22Rv1 (cell line): ENCODE measurements around the gene CASP10.

Experiments
- ZFX ChIP-seq: fragments of 450-650 bp; IDR thresholded peaks from 2 replicates; pipeline ENCODE4 v1.6.1; 2017; ENCODE audit warnings: antibody characterized with exemption, borderline replicate concordance
- TF ChIP-seq, protein P1 (sequence below): fragments of 450-650 bp; IDR thresholded peaks from 2 replicates; pipeline ENCODE4 v1.5.1; 2017; ENCODE audit warnings: mild to moderate bottlenecking

GRCh38 chr2:201254081-201254730 is 71.3 kb downstream of the CASP10 start:
- TF ChIP-seq, protein P1, sequence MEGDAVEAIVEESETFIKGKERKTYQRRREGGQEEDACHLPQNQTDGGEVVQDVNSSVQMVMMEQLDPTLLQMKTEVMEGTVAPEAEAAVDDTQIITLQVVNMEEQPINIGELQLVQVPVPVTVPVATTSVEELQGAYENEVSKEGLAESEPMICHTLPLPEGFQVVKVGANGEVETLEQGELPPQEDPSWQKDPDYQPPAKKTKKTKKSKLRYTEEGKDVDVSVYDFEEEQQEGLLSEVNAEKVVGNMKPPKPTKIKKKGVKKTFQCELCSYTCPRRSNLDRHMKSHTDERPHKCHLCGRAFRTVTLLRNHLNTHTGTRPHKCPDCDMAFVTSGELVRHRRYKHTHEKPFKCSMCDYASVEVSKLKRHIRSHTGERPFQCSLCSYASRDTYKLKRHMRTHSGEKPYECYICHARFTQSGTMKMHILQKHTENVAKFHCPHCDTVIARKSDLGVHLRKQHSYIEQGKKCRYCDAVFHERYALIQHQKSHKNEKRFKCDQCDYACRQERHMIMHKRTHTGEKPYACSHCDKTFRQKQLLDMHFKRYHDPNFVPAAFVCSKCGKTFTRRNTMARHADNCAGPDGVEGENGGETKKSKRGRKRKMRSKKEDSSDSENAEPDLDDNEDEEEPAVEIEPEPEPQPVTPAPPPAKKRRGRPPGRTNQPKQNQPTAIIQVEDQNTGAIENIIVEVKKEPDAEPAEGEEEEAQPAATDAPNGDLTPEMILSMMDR: no peak
- no peak for TF ChIP-seq ZFX
